Activated B cell treated with CpG ODN at 0.5 μM for 24 hours (primary cell): ENCODE results near the gene HIVEP3. TPM values are rescaled to one million over a fixed set of nuclear protein-coding genes. Genes with fewer than 3 reads are reported as not detected.

Source experiments
- ATAC-seq: fragments of 200-7000 bp; cut with Tn5 transposase; one replicate; pipeline ENCODE4 v1.10.0; 2021; ENCODE audit warnings: low read depth, mild to moderate bottlenecking, moderate library complexity
- CTCF ChIA-PET: fragments of 350-600 bp; sonication (Branson Sonifier 250); formaldehyde crosslinking; loops from one replicate; lab custom pipeline; 2021; ENCODE audit warnings: antibody characterized with exemption; lab: Charles Lee
- POLR2A ChIA-PET: fragments of 350-600 bp; sonication (Branson Sonifier 250); formaldehyde crosslinking; loops from one replicate; lab custom pipeline; 2021; ENCODE audit warnings: antibody characterized with exemption; lab: Charles Lee
- DNase-seq: peaks from one replicate; pipeline ENCODE4 v3.0.0; 2022
- H3K27ac Mint-ChIP-seq: one replicate; pipeline ENCODE4 v1.8.0; 2020; ENCODE audit warnings: mixed read lengths
- H3K27me3 Mint-ChIP-seq: one replicate; pipeline ENCODE4 v1.8.0; 2021; ENCODE audit warnings: mixed read lengths
- H3K36me3 Mint-ChIP-seq: one replicate; pipeline ENCODE4 v1.8.0; 2021; ENCODE audit warnings: low read depth, mixed read lengths
- H3K4me1 Mint-ChIP-seq: one replicate; pipeline ENCODE4 v1.8.0; 2021; ENCODE audit warnings: mixed read lengths
- H3K4me3 Mint-ChIP-seq: one replicate; pipeline ENCODE4 v1.8.0; 2020; ENCODE audit warnings: mild to moderate bottlenecking, mixed read lengths
- H3K9me3 Mint-ChIP-seq: one replicate; pipeline ENCODE4 v1.8.0; 2020; ENCODE audit warnings: mixed read lengths
- intact Hi-C: fragments of 100-400 bp; cut with micrococcal nuclease; formaldehyde crosslinking; loops from one replicate; pipeline ENCODE4 v1.15.1; 2024
- total RNA-seq: library from RNA; stranded (reverse); gene quantifications from 2 replicates; pipeline ENCODE4 v1.2.3, GENCODE V29; 2022
- TF ChIP-seq, protein P1 (sequence below): fragments of 200-600 bp; IDR thresholded peaks from one replicate; pipeline ENCODE4 v1.8.0; 2022; ENCODE audit warnings: antibody characterized with exemption, mild to moderate bottlenecking

HIVEP3 gene
- total RNA-seq, 1 donor from 2014 or later: 14.4 TPM

DNA sequence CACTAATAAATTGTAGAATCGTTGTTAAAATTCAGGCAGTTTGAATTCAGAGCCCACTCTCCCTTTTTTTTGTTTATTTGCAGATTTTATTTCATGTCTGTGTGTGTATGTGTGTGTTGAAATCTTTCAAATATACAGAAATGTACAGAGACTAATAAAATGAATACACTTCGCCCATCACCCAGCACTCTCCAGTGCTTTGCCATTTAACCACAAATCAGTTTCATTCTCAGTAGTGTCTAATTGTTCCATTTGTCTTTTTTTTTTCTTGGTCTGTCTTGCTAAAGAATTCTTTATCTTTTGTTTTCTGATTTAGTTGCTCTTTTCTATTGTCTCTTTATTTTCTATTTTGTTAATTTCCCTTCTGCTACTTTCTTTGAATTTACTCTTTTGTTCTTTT, 99.7 kb downstream of the HIVEP3 start:
- DNase-seq (no peak), ATAC-seq (no peak)
- Mint-ChIP-seq H3K27me3 (no peaks in the 10 kb centered on the region), H3K36me3 (no peaks in the 10 kb centered on the region), H3K4me1 (peaks cover 12% of the 10 kb centered on the region), H3K9me3 (no peaks in the 10 kb centered on the region), H3K27ac (no peak overlapping the region), H3K4me3 (no peak overlapping the region)
- TF ChIP-seq, protein P1, sequence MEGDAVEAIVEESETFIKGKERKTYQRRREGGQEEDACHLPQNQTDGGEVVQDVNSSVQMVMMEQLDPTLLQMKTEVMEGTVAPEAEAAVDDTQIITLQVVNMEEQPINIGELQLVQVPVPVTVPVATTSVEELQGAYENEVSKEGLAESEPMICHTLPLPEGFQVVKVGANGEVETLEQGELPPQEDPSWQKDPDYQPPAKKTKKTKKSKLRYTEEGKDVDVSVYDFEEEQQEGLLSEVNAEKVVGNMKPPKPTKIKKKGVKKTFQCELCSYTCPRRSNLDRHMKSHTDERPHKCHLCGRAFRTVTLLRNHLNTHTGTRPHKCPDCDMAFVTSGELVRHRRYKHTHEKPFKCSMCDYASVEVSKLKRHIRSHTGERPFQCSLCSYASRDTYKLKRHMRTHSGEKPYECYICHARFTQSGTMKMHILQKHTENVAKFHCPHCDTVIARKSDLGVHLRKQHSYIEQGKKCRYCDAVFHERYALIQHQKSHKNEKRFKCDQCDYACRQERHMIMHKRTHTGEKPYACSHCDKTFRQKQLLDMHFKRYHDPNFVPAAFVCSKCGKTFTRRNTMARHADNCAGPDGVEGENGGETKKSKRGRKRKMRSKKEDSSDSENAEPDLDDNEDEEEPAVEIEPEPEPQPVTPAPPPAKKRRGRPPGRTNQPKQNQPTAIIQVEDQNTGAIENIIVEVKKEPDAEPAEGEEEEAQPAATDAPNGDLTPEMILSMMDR: no peak
- intact Hi-C loops: no loop called here
- POLR2A ChIA-PET: no interaction called here
- CTCF ChIA-PET: no interaction called here

DNA sequence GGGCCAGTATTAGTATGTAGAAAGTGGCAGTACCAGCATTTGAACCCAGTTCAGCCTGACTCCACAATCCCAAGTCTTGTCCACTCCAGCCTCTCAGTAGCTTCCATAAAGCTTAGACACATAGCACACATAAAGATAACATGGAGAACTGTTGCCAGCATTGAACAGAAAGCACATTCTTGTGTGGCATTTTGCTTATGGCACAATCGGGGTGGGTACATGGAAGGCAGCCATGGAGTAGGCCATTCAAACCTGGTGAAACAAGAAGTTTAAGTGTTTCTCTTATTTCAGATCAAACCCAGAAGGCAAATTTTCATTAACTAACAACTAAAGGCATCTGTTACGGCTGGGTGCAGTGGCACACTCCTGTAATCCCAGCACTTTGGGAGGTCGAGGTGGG, 102.7 kb downstream of the HIVEP3 start:
- H3K4me1 Mint-ChIP-seq: peaks cover 10% of the 10 kb centered on the region
- no peaks in the 10 kb centered on the region for H3K36me3 Mint-ChIP-seq
- DNase-seq (no peak), ATAC-seq (no peak)
- ChIA-PET CTCF (no interaction called here), POLR2A (no interaction called here)
- no peaks in the 10 kb centered on the region for H3K27me3 Mint-ChIP-seq
- H3K9me3 Mint-ChIP-seq: no peaks in the 10 kb centered on the region
- no peak overlapping the region for H3K27ac Mint-ChIP-seq
- no peak overlapping the region for H3K4me3 Mint-ChIP-seq
- TF ChIP-seq, protein P1: no peak
- intact Hi-C loops: no loop called here

DNA sequence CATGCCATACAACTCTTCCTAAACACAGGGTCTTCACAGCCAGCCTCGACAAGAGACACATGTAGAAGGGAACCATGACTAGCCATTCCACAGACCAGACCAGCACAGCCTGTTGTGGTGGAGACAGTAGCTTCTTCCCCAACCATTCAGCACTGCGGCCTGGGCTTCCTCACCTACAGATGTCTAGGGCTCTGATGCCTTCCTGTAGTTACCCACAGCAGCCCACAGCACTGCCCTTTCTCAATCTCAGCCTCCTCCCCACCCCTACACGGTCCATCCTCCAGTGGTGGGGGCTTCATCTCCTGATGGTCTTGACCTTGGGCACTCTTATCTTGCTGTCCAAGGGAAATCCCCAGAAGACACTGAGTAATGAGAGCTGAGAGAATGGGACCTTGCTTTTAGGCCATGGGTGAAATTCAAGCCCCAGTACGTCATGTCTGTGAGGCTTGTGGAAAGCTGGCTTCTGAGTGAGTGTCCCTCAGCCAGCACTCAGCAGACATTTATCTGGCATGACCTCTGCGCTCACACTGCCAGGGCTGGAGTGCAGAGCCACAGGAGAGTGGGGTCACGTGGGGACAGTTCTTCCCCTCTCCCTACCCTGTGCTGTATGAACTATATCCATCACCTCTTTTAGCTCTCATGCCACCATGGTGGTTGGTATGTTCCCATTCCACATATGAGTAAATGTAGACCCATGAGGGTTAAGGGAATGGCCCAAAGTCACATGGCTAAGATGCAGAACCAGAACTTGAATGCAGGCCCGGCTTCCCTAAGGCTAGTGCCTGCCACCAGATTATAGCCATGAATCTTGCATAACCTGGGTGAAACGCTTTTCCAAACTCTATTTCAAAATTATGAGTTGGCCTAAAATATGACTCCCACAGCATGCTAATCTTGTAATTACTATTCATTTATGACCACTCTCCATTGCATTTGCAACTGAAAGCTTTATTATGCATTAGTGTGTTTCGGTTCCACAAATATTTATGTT, 104.7 kb downstream of the HIVEP3 start:
- H3K4me1 Mint-ChIP-seq: peaks cover 30% of the 10 kb centered on the region
- TF ChIP-seq, protein P1: no peak
- no peaks in the 10 kb centered on the region for H3K36me3 Mint-ChIP-seq
- no peaks in the 10 kb centered on the region for H3K9me3 Mint-ChIP-seq
- no peak for ATAC-seq
- intact Hi-C loops: loop anchor here (5.0 kb wide), 2 partner anchors 53 to 297 kb away; no protein-coding TSS in a partner anchor
- no peaks in the 10 kb centered on the region for H3K27me3 Mint-ChIP-seq
- no peak overlapping the region for H3K27ac Mint-ChIP-seq
- CTCF ChIA-PET: interaction anchor here (1.0 kb wide), 1 partner anchor 240 kb away, joined by 3 read pairs; no protein-coding TSS in a partner anchor
- POLR2A ChIA-PET: interaction anchor here (1.1 kb wide), 1 partner anchor 295 kb away, joined by 3 read pairs; no protein-coding TSS in a partner anchor
- no peak for DNase-seq
- H3K4me3 Mint-ChIP-seq: no peak overlapping the region

DNA sequence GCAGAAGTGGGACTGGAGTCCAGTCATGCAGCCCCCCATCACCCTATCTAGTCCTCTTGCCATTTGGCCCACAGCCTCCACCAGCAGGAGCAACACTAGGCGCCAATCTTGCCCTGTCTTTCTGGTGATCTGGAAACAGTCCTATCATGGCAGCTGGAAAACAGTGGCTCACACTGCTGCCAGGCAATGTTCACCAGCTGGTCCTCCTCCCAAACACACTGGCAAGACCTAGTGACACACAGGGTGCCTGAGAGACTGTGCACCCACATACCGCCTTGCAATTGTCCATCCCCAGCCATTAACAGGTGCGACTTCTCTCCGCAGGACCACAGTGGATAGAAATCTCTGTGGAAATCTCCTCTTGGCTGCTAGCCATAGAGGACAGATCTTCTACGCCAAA, 105.5 kb downstream of the HIVEP3 start:
- no peaks in the 10 kb centered on the region for H3K9me3 Mint-ChIP-seq
- no peaks in the 10 kb centered on the region for H3K27me3 Mint-ChIP-seq
- H3K4me3 Mint-ChIP-seq: no peak overlapping the region
- H3K27ac Mint-ChIP-seq: no peak overlapping the region
- DNase-seq: no peak
- TF ChIP-seq, protein P1: no peak
- intact Hi-C loops: loop anchor here (5.0 kb wide), 2 partner anchors 54 to 296 kb away; no protein-coding TSS in a partner anchor
- peaks cover 31% of the 10 kb centered on the region for H3K4me1 Mint-ChIP-seq
- ATAC-seq: no peak
- H3K36me3 Mint-ChIP-seq: no peaks in the 10 kb centered on the region
- ChIA-PET CTCF (no interaction called here), POLR2A (no interaction called here)

- no peak for ATAC-seq
Measured at GRCh38 chr1:41812453-41812852, 106.3 kb downstream of the HIVEP3 start.

More at GRCh38 chr1:41812453-41812852, 106.3 kb downstream of the HIVEP3 start:
- no peak for DNase-seq
- CTCF ChIA-PET: interaction anchor here (0.8 to 3.2 kb wide), 14 partner anchors 8 to 361 kb away, joined by 3 to 33 read pairs (median 4); no protein-coding TSS in a partner anchor
- H3K27me3 Mint-ChIP-seq: no peaks in the 10 kb centered on the region
- H3K36me3 Mint-ChIP-seq: no peaks in the 10 kb centered on the region
- no peak overlapping the region for H3K27ac Mint-ChIP-seq
- POLR2A ChIA-PET: interaction anchor here (0.7 to 2.0 kb wide), 6 partner anchors 61 to 361 kb away, joined by 3 to 12 read pairs (median 6); no protein-coding TSS in a partner anchor
- no peak overlapping the region for H3K4me3 Mint-ChIP-seq
- H3K9me3 Mint-ChIP-seq: no peaks in the 10 kb centered on the region
- TF ChIP-seq, protein P1: no peak
- intact Hi-C loops: loop anchor here (1.0 to 5.0 kb wide), 3 partner anchors 55 to 361 kb away; no protein-coding TSS in a partner anchor
- peaks cover 31% of the 10 kb centered on the region for H3K4me1 Mint-ChIP-seq
